ENCODE measurements around the gene ZC3H12D.

DNA sequence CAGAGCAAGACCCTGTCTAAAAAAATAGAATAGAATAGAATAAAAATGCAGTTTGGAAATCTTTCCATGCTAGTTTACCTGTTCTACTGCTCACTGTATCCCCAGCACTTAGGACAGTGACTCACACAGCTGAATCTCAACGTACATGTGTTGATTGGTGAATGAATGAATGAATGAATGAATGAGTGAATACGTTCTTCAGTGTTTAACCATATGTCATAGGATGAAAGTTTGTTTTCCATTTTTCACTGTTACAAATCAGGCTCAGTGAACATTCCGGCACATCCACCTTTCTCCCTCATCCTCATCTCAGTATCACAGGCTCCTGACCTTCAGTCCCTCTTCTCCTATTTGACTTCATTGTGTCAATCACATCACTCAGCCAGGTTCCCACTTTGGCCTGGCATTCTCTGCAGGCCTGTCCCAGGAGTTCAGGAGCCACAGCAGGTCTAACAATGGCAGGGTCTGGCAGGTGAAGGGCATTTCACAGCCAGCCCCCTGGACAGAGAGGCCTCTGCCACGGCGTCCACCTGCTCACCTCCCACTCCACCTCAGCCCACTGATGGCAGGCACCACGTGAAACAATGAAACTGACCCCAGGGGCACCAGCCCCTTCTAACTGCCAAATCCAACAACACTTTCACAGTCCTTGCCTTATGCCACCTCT lies 7.9 kb downstream of the ZC3H12D start:
- no peak for TF ChIP-seq EZH2 (IDR thresholded peaks at IDR 0.05)
- no peak for TF ChIP-seq POLR2AphosphoS5 (IDR thresholded peaks at IDR 0.05; ENCODE audit: borderline replicate concordance, low read depth, low read length)
